Measurements from ENCODE around the gene EXTL2.
"Not testable (repeated sequence)": the region's sequence is repeated elsewhere in the genome, so short reads cannot be mapped to it uniquely, and the experiment has no call there.

DNA sequence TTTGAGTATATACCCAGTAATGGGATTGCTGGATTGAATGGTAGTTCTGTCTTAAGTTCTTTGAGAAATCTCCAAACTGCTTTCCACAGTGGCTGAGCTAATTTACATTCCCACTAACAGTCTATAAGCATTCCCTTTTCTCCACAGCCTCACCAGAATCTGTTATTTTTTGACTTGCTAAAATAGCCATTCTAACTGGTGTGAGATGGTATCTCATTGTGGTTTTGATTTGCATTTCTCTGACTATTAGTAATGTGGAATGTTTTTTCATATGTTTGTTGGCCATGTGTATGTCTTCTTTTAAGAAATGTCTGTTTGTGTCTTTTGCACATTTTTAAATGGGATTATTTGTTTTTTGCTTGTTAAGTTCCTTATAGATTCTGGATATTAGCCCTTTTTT is 39.5 kb downstream of the EXTL2 start:
- TF ChIP-seq, protein P1, sequence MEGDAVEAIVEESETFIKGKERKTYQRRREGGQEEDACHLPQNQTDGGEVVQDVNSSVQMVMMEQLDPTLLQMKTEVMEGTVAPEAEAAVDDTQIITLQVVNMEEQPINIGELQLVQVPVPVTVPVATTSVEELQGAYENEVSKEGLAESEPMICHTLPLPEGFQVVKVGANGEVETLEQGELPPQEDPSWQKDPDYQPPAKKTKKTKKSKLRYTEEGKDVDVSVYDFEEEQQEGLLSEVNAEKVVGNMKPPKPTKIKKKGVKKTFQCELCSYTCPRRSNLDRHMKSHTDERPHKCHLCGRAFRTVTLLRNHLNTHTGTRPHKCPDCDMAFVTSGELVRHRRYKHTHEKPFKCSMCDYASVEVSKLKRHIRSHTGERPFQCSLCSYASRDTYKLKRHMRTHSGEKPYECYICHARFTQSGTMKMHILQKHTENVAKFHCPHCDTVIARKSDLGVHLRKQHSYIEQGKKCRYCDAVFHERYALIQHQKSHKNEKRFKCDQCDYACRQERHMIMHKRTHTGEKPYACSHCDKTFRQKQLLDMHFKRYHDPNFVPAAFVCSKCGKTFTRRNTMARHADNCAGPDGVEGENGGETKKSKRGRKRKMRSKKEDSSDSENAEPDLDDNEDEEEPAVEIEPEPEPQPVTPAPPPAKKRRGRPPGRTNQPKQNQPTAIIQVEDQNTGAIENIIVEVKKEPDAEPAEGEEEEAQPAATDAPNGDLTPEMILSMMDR (IDR thresholded peaks at IDR 0.05) = not testable (repeated sequence)
- TF ChIP-seq POLR2A (IDR thresholded peaks at IDR 0.05) = not testable (repeated sequence)

Data from body of pancreas (tissue), 4 donors.